K562 (cell line): ENCODE results near the gene SVIL. TPM values are rescaled to one million over a fixed set of nuclear protein-coding genes. Genes with fewer than 3 reads are reported as not detected.

ENCODE experiments used
- KDM5B ChIP-seq: fragments of 200-600 bp; sonication (generic); IDR thresholded peaks from 2 replicates; pipeline ENCODE4 v1.6.1; 2012; ENCODE audit warnings: low read depth, mild to moderate bottlenecking, moderate library complexity, low read length, control low read depth, inconsistent platforms; ENCODE audit not compliant: insufficient replicate concordance
- MGA ChIP-seq: fragments of 450-650 bp; IDR thresholded peaks from 2 replicates; pipeline ENCODE4 v1.6.1; 2016; ENCODE audit warnings: mild to moderate bottlenecking, moderate library complexity
- NKRF ChIP-seq: fragments of 450-650 bp; IDR thresholded peaks from 2 replicates; pipeline ENCODE4 v1.6.1; 2016; ENCODE audit warnings: borderline replicate concordance
- PHB ChIP-seq: fragments of 250-450 bp; sonication (Bioruptor Pico); IDR thresholded peaks from 2 replicates; pipeline ENCODE4 v1.5.0; 2021
- PRDM10 ChIP-seq: fragments of 450-650 bp; IDR thresholded peaks from 2 replicates; pipeline ENCODE4 v1.6.1; 2018; ENCODE audit not compliant: partially characterized antibody
- SRSF7 ChIP-seq: fragments of 200-400 bp; formaldehyde crosslinking; optimal IDR thresholded peaks from 2 replicates; pipeline ENCODE3; 2017; ENCODE audit warnings: mild to moderate bottlenecking, low read depth, low read length
- polyA plus RNA-seq, 8 experiments: library from polyadenylated mRNA; depleted of rRNA in 4 of 8; stranded (reverse) in 5 of 8; unstranded in 3 of 8; fragments of >200 nt; fragmentation: Nextera tagmentation in 2 of 8; fragmentation: Illumina TruSeq in 1 of 8; extraction: Ambion mirVana in 2 of 8; extraction: Trizol in 1 of 8; gene quantifications; 2 replicates each; pipeline versions ENCODE4 v1.2.1 to v1.2.3, GENCODE V29; 2011 to 2014; ENCODE audit warnings: inconsistent platforms in 1 of 8, missing spikeins in 1 of 8
- total RNA-seq, 7 experiments: library from RNA; depleted of rRNA in 6 of 7; stranded (reverse); fragments of >200 nt in 6 of 7; fragmentation: Illumina TruSeq in 2 of 7; extraction: Trizol in 2 of 7; gene quantifications; 2 replicates each; pipeline versions ENCODE4 v1.2.1 to v1.2.3, GENCODE V29; 2011 to 2021; ENCODE audit warnings: low replicate concordance in 1 of 7
- TF ChIP-seq, protein P1 (sequence below): conservative IDR thresholded peaks from 2 replicates; pipeline ENCODE4 v1.6.1; 2011; ENCODE audit warnings: low read depth, mild to moderate bottlenecking, low read length; ENCODE audit not compliant: control insufficient read depth

SVIL gene
- total and polyA plus RNA-seq, 9 of the 15 experiments (the other 6 are each of a cell fraction or from before 2014, with no cell fraction given), result under 0.01 to 0.18 (median 0.05) TPM; not detected in 3

- TF ChIP-seq, protein P1, sequence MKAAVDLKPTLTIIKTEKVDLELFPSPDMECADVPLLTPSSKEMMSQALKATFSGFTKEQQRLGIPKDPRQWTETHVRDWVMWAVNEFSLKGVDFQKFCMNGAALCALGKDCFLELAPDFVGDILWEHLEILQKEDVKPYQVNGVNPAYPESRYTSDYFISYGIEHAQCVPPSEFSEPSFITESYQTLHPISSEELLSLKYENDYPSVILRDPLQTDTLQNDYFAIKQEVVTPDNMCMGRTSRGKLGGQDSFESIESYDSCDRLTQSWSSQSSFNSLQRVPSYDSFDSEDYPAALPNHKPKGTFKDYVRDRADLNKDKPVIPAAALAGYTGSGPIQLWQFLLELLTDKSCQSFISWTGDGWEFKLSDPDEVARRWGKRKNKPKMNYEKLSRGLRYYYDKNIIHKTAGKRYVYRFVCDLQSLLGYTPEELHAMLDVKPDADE, result peak; percentile 76
- TF ChIP-seq KDM5B, result peak; percentile 69
- no peak for TF ChIP-seq PHB
- no peak for TF ChIP-seq SRSF7
- TF ChIP-seq NKRF, result peak; percentile 90
- TF ChIP-seq MGA, result peak; percentile 90
- no peak for TF ChIP-seq PRDM10
Observed at GRCh38 chr10:29409241-29410054, 225.3 kb downstream of the SVIL start (continued).
